ENCODE results near the gene FBXW11. TPM values are rescaled to one million over a fixed set of nuclear protein-coding genes. Genes with fewer than 3 reads are reported as not detected.

The FBXW11 gene
- total RNA-seq, 1 experiment from 2014 or later = 85.3 TPM

DNA sequence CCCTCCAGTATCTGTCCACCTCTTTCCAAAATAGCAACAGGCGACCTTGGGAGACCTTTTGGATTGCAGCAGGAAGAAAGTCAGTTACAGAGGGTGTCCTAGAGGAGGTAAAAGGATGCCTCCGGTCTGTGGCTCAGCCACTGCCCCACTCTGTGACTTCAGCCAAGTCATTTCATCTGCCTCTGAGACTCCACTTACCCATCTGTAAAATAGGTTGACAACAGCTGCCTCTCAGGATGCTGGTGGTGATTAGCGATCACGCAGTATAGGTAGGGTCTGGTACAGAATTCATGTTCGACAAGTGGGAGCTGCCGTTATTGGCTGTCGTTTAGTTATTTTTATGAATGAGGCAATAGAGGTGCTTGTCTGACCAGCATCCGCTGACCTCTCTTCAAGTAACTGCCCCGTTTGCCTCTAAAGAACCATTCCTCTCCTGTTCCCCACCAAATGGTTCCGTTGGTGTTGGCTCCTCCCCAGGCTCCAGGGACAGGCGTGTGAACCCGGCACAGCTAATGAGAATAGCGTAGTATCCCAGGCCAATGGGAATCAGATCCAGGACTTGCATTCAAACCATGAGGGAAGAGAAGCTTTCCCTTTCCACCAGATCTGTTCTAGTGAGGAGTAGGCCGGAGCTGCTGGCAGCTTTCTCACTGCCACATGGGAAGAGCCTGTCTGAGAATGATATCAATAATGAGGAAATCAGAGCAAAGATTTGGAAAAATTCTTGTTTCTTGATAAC lies 156.7 kb downstream of the FBXW11 start:
- H4K8ac ChIP-seq (replicated peaks; ENCODE audit: insufficient read length, low read depth, low read length) = no peak overlapping the region
- no peaks in the 10 kb centered on the region for H3K23me2 ChIP-seq (ENCODE audit: insufficient read length, low read depth, low read length, poor library complexity, severe bottlenecking)
- no peak overlapping the region for H4K5ac ChIP-seq (ENCODE audit: insufficient read length, low read depth, low read length)
- H2BK20ac ChIP-seq (ENCODE audit: low read depth, low read length, poor library complexity, severe bottlenecking) = no peak overlapping the region
- no peak overlapping the region for H3K14ac ChIP-seq (ENCODE audit: insufficient read depth, low read length)
- H3K18ac ChIP-seq (ENCODE audit: insufficient read length, low read depth, low read length) = no peak overlapping the region
- Mint-ChIP-seq H3K9me3 (no peaks in the 10 kb centered on the region; a peak in 1 of 5 replicates), H3K27me3 (ENCODE audit: low read depth) (peaks cover 2% of the 10 kb centered on the region), H3K36me3 (ENCODE audit: insufficient read depth in 1 of 3, low read depth in 3 of 3) (peaks cover 3 to 6% (median 4%) of the 10 kb centered on the region in 3 experiments; a peak in 3 of 7 replicates), H3K4me1 (peaks cover 19 to 29% of the 10 kb centered on the region in 2 experiments), H3K27ac (no peak overlapping the region; a peak in 1 of 7 replicates), H3K4me3 (no peak overlapping the region)
- H3K4me2 ChIP-seq (ENCODE audit: insufficient read depth, insufficient read length, low read length) = no peak overlapping the region
- H3K27ac ChIP-seq (ENCODE audit: insufficient read length, low read depth, low read length) = no peak overlapping the region
- H4K20me1 ChIP-seq (ENCODE audit: control insufficient read depth, insufficient read depth, insufficient read length) = no peaks in the 10 kb centered on the region
- no peak overlapping the region for H3T11ph ChIP-seq (ENCODE audit: low read length)
- H2BK15ac ChIP-seq (ENCODE audit: low read depth, low read length) = no peak overlapping the region
- no peaks in the 10 kb centered on the region for H3K27me3 ChIP-seq (ENCODE audit: insufficient read depth, low read length)
- no peak overlapping the region for H2BK12ac ChIP-seq (ENCODE audit: insufficient read length, low read depth, low read length)
- WGBS (ENCODE audit: extremely low coverage, insufficient read length, low lambda C conversion rate) = no CpG with 5 or more reads among the region's 14 CpGs
- no peak for DNase-seq
- no peak overlapping the region for H3K56ac ChIP-seq (ENCODE audit: insufficient read length, low read depth, low read length)
- H3K9ac ChIP-seq (ENCODE audit: extremely low read depth, insufficient read length, low read length) = no peak overlapping the region
- no peak overlapping the region for H3K23ac ChIP-seq (ENCODE audit: insufficient read length, low read depth, low read length)
- no peak overlapping the region for H3K4ac ChIP-seq (ENCODE audit: low read depth, low read length)
- H4K91ac ChIP-seq (ENCODE audit: insufficient read length, low read depth, low read length) = no peak overlapping the region
- H2BK5ac ChIP-seq (ENCODE audit: insufficient read length, low read length) = no peak overlapping the region
- no peaks in the 10 kb centered on the region for H3K79me2 ChIP-seq (ENCODE audit: insufficient read depth, low read length)
- TF ChIP-seq, protein P1, sequence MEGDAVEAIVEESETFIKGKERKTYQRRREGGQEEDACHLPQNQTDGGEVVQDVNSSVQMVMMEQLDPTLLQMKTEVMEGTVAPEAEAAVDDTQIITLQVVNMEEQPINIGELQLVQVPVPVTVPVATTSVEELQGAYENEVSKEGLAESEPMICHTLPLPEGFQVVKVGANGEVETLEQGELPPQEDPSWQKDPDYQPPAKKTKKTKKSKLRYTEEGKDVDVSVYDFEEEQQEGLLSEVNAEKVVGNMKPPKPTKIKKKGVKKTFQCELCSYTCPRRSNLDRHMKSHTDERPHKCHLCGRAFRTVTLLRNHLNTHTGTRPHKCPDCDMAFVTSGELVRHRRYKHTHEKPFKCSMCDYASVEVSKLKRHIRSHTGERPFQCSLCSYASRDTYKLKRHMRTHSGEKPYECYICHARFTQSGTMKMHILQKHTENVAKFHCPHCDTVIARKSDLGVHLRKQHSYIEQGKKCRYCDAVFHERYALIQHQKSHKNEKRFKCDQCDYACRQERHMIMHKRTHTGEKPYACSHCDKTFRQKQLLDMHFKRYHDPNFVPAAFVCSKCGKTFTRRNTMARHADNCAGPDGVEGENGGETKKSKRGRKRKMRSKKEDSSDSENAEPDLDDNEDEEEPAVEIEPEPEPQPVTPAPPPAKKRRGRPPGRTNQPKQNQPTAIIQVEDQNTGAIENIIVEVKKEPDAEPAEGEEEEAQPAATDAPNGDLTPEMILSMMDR (conservative IDR thresholded peaks at IDR 0.05) = no peak
- H2AFZ ChIP-seq (ENCODE audit: low read length) = no peak overlapping the region
- H3K9me3 ChIP-seq (ENCODE audit: control insufficient read depth, low read depth, low read length) = no peaks in the 10 kb centered on the region
- H3K4me1 ChIP-seq (ENCODE audit: insufficient read depth, low read length) = no peaks in the 10 kb centered on the region
- H2AK5ac ChIP-seq (ENCODE audit: insufficient read length, low read length) = no peak overlapping the region
- no peaks in the 10 kb centered on the region for H3K79me1 ChIP-seq (ENCODE audit: insufficient read depth, low read depth, low read length, poor library complexity, severe bottlenecking)
- H2BK120ac ChIP-seq (ENCODE audit: low read depth, low read length, poor library complexity, severe bottlenecking) = no peak overlapping the region
